HepG2 (cell line): ENCODE measurements around the gene PNKD. TPM values are rescaled to one million over a fixed set of nuclear protein-coding genes. Genes with fewer than 3 reads are reported as not detected.

ENCODE experiments used
- CREB3 ChIP-seq: sonication (generic); formaldehyde crosslinking; IDR thresholded peaks from 2 replicates; pipeline ENCODE4 v1.5.0; 2020; ENCODE audit warnings: missing genetic modification reagents
- ELF1 ChIP-seq: sonication (generic); formaldehyde crosslinking; IDR thresholded peaks from 2 replicates; pipeline ENCODE4 v1.4.0; 2020; ENCODE audit warnings: missing genetic modification reagents
- GATAD2A ChIP-seq: IDR thresholded peaks from 2 replicates; pipeline ENCODE4 v1.6.1; 2016
- GMEB1 ChIP-seq: sonication (generic); formaldehyde crosslinking; IDR thresholded peaks from 2 replicates; pipeline ENCODE4 v1.5.1; 2020; ENCODE audit warnings: missing genetic modification reagents, mild to moderate bottlenecking, borderline replicate concordance
- GZF1 ChIP-seq: sonication (generic); formaldehyde crosslinking; IDR thresholded peaks from 2 replicates; pipeline ENCODE4 v1.5.1; 2020; ENCODE audit warnings: mild to moderate bottlenecking, missing genetic modification reagents
- HDAC6 ChIP-seq: fragments of 200-600 bp; sonication (generic); IDR thresholded peaks from 2 replicates; pipeline ENCODE4 v1.7.0; 2017; ENCODE audit warnings: mild to moderate bottlenecking, antibody characterized with exemption, low read length, low read depth
- HOXA3 ChIP-seq: sonication (generic); formaldehyde crosslinking; IDR thresholded peaks from 2 replicates; pipeline ENCODE4 v1.5.0; 2020; ENCODE audit warnings: missing genetic modification reagents
- JUND ChIP-seq: sonication (generic); formaldehyde crosslinking; IDR thresholded peaks from 2 replicates; pipeline ENCODE4 v1.8.0; 2022; ENCODE audit warnings: mild to moderate bottlenecking, missing genetic modification reagents
- KAT7 ChIP-seq: IDR thresholded peaks from 2 replicates; pipeline ENCODE4 v1.6.1; 2018; ENCODE audit warnings: borderline replicate concordance, missing compliant biosample characterization
- MAFG ChIP-seq: sonication (generic); formaldehyde crosslinking; IDR thresholded peaks from 2 replicates; pipeline ENCODE4 v1.5.1; 2020; ENCODE audit warnings: mild to moderate bottlenecking, missing genetic modification reagents
- MED1 ChIP-seq: sonication (generic); formaldehyde crosslinking; IDR thresholded peaks from 2 replicates; pipeline ENCODE4 v1.4.0; 2020; ENCODE audit warnings: missing genetic modification reagents
- NBN ChIP-seq: fragments of 450-650 bp; conservative IDR thresholded peaks from 2 replicates; pipeline ENCODE4 v1.6.1; 2017
- NCOA1 ChIP-seq: sonication (generic); formaldehyde crosslinking; IDR thresholded peaks from 2 replicates; pipeline ENCODE4 v1.9.0; 2021; ENCODE audit warnings: missing genetic modification reagents
- NFAT5 ChIP-seq: sonication (generic); formaldehyde crosslinking; IDR thresholded peaks from 2 replicates; pipeline ENCODE4 v1.4.0; 2020; ENCODE audit warnings: missing genetic modification reagents
- NFIB ChIP-seq: sonication (generic); formaldehyde crosslinking; IDR thresholded peaks from 2 replicates; pipeline ENCODE4 v1.9.0; 2021; ENCODE audit warnings: missing genetic modification reagents, mild to moderate bottlenecking, borderline replicate concordance
- STAG1 ChIP-seq: sonication (generic); formaldehyde crosslinking; IDR thresholded peaks from 2 replicates; pipeline ENCODE4 v1.4.0; 2020; ENCODE audit warnings: missing genetic modification reagents
- THYN1 ChIP-seq: sonication (generic); formaldehyde crosslinking; IDR thresholded peaks from 2 replicates; pipeline ENCODE4 v1.8.1; 2023; ENCODE audit warnings: low read depth, mild to moderate bottlenecking, moderate library complexity, missing genetic modification reagents, borderline replicate concordance
- ZFAT ChIP-seq: sonication (generic); formaldehyde crosslinking; conservative IDR thresholded peaks from 2 replicates; pipeline ENCODE4 v1.8.1; 2023; ENCODE audit warnings: missing genetic modification reagents, inconsistent platforms
- ZNF124 ChIP-seq: sonication (generic); formaldehyde crosslinking; IDR thresholded peaks from 2 replicates; pipeline ENCODE4 v1.4.0; 2020; ENCODE audit warnings: missing genetic modification reagents
- ZNF235 ChIP-seq: sonication (generic); formaldehyde crosslinking; IDR thresholded peaks from 2 replicates; pipeline ENCODE4 v1.8.1; 2023; ENCODE audit warnings: mild to moderate bottlenecking, missing genetic modification reagents, borderline replicate concordance
- ZNF503 ChIP-seq: sonication (generic); formaldehyde crosslinking; IDR thresholded peaks from 2 replicates; pipeline ENCODE4 v1.4.0; 2020; ENCODE audit warnings: missing genetic modification reagents
- polyA plus RNA-seq, 8 experiments: library from polyadenylated mRNA; depleted of rRNA in 3 of 8; stranded (reverse) in 7 of 8; unstranded in 1 of 8; fragments of >200 nt; fragmentation: Illumina TruSeq in 4 of 8; extraction: Trizol in 4 of 8; gene quantifications; 2 replicates each; pipeline versions ENCODE4 v1.2.1 to v1.2.3, GENCODE V29; 2011 to 2016; ENCODE audit warnings: low read depth in 4 of 8, missing spikeins in 1 of 8, mixed read lengths in 1 of 8; ENCODE audit not compliant: insufficient read depth in 1 of 8
- total RNA-seq, 5 experiments: library from RNA; depleted of rRNA; stranded (reverse); fragments of >200 nt; fragmentation: Illumina TruSeq; extraction: Trizol; gene quantifications; 2 replicates each; pipeline ENCODE4 v1.2.3, GENCODE V29; 2016; ENCODE audit warnings: low read depth in 1 of 5

The PNKD gene
- total and polyA plus RNA-seq, 2 of the 13 experiments (the other 11 are each of a cell fraction or from before 2014, with no cell fraction given) = 55.9 to 80.4 TPM

- TF ChIP-seq ZNF235 = no peak
- no peak for TF ChIP-seq KAT7 (CRISPR knock-in tag)
- TF ChIP-seq GMEB1 (CRISPR knock-in tag) = 0 out of 2 replicates have a peak, but pooled peaks have one; percentile 34
- TF ChIP-seq NCOA1 (CRISPR knock-in tag) = no peak
- 0 out of 2 replicates have a peak, but pooled peaks have one; percentile 33 for TF ChIP-seq JUND (CRISPR knock-in tag)
- TF ChIP-seq ZNF124 (CRISPR knock-in tag) = no peak
- no peak for TF ChIP-seq ZNF503 (CRISPR knock-in tag)
- TF ChIP-seq GATAD2A (CRISPR knock-in tag) = peak; percentile 56
- no peak for TF ChIP-seq NBN
- no peak for TF ChIP-seq HDAC6
- no peak for TF ChIP-seq NFAT5 (CRISPR knock-in tag)
- no peak for TF ChIP-seq GZF1
- no peak for TF ChIP-seq CREB3 (CRISPR knock-in tag)
- no peak for TF ChIP-seq ZFAT (CRISPR knock-in tag)
- no peak for TF ChIP-seq THYN1 (CRISPR knock-in tag)
- no peak for TF ChIP-seq MED1 (CRISPR knock-in tag)
- no peak for TF ChIP-seq ELF1
- no peak for TF ChIP-seq NFIB (CRISPR knock-in tag)
- TF ChIP-seq STAG1 (CRISPR knock-in tag) = no peak
- no peak; the same call in 1 of the 2 replicates for TF ChIP-seq HOXA3
- TF ChIP-seq MAFG (CRISPR knock-in tag) = no peak
These were observed 16.5 kb downstream of the PNKD start (continued) for GRCh38 chr2:218286570-218287459.
